ENCODE data around the gene P2RX5. TPM values are rescaled to one million over a fixed set of nuclear protein-coding genes. Genes with fewer than 3 reads are reported as not detected.
A peak's percentile ranks its signal among the peaks of the same experiment; 100 is the strongest.
"Not testable (repeated sequence)": the region's sequence is repeated elsewhere in the genome, so short reads cannot be mapped to it uniquely, and the experiment has no call there.

The P2RX5 gene, protein sequence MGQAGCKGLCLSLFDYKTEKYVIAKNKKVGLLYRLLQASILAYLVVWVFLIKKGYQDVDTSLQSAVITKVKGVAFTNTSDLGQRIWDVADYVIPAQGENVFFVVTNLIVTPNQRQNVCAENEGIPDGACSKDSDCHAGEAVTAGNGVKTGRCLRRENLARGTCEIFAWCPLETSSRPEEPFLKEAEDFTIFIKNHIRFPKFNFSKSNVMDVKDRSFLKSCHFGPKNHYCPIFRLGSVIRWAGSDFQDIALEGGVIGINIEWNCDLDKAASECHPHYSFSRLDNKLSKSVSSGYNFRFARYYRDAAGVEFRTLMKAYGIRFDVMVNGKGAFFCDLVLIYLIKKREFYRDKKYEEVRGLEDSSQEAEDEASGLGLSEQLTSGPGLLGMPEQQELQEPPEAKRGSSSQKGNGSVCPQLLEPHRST
- polyA plus RNA-seq (2013, experiment 1 of 4) = 0.48 TPM
- polyA plus RNA-seq (2013, experiment 2 of 4) = 0.50 TPM
- 1.1 TPM for polyA plus RNA-seq (2013, experiment 3 of 4)
- polyA plus RNA-seq (2013, experiment 4 of 4) = 1.3 TPM

DNA sequence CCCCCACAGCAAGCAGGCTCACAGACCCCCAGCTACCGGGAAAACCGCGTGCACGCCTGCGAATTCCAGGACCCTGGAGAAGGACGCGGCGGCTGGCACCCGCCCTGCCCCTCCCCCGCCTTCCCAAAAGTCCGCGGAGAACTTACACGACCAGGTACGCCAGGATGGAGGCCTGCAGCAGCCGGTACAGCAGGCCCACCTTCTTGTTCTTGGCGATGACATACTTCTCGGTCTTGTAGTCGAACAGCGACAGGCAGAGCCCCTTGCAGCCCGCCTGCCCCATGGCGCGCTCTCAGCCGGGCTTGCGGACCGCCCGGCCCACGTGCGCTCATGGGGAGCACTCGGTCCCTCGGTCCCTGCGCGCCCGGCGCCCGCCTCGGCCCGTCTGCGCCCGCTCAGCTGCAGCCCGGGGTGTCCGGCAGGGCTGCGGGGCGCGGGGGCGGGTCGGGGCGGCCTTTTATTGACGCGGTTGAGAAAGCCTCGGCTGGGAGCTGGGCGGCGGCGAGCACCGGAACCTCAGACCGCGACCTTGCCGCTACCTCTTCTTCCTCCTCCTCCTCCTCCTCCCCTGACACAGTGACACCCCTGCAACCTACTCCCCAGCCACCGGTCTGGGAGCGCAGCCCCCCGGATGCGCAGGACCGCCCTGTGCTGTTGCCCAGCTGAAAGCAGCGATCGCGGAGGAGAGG lies at the start of gene P2RX5:
P2RX5 (minus strand) TSS at position 433 of the 689 bp plus-strand sequence; CDS start at position 283, 150 bp downstream.
- Histone ChIP-seq H3K27ac (ENCODE audit: insufficient read depth, low read depth, low read length, poor library complexity, severe bottlenecking) (no peak within 1 kb of the TSS), H3K36me3 (ENCODE audit: control insufficient read depth, insufficient read depth, low read length) (no peaks in the 10 kb centered on the region), H3K4me1 (ENCODE audit: control insufficient read depth, insufficient read depth, low read length) (peaks cover 3% of the 10 kb centered on the region), H3K9me3 (ENCODE audit: control insufficient read depth, low read length) (no peaks in the 10 kb centered on the region), H3K27me3 (ENCODE audit: control insufficient read depth, insufficient read depth, low read length, poor library complexity, severe bottlenecking) (peaks cover 51% of the 10 kb centered on the region), H3K4me3 (ENCODE audit: insufficient read depth, low read depth, low read length) (peak within 1 kb of the TSS; percentile 24)
- WGBS, 2 experiments = 1% methylated on average over 57 to 60 of the region's 65 CpGs

DNA sequence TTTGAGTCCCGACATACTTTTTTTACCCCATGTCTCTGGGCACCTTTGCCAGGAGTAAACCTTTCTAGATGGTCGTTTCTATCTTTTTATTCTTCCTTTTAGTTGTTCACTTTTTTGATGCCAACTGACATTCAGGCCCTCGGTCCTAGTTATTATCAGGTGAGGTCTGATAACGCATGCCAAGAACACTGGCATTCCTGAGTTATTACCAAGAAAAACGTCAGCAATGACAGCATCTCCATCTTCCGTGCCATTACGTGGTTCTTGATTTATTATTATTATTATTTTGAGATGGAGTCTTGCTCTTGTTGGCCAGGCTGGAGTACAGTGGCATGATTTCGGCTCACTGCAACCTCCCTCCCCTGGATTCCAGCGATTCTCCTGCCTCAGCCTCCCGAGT lies 49.1 kb upstream of the P2RX5 start:
- Histone ChIP-seq H3K27me3 (ENCODE audit: control insufficient read depth, insufficient read depth, low read length, poor library complexity, severe bottlenecking) (no peaks in the 10 kb centered on the region), H3K27ac (ENCODE audit: insufficient read depth, low read depth, low read length, poor library complexity, severe bottlenecking) (no peak overlapping the region), H3K4me1 (ENCODE audit: control insufficient read depth, insufficient read depth, low read length) (no peaks in the 10 kb centered on the region), H3K9me3 (ENCODE audit: control insufficient read depth, low read length) (no peaks in the 10 kb centered on the region), H3K36me3 (ENCODE audit: control insufficient read depth, insufficient read depth, low read length) (no peaks in the 10 kb centered on the region), H3K4me3 (ENCODE audit: insufficient read depth, low read depth, low read length) (no peak overlapping the region)
- 91 to 93% methylated on average over 10 of the region's 10 CpGs for WGBS, 2 experiments

- no peaks in the 10 kb centered on the region for H3K36me3 ChIP-seq (ENCODE audit: control insufficient read depth, insufficient read depth, low read length)
- no peak overlapping the region for H3K4me3 ChIP-seq (ENCODE audit: insufficient read depth, low read depth, low read length)
- H3K27me3 ChIP-seq (ENCODE audit: control insufficient read depth, insufficient read depth, low read length, poor library complexity, severe bottlenecking) = no peaks in the 10 kb centered on the region
- no peaks in the 10 kb centered on the region for H3K9me3 ChIP-seq (ENCODE audit: control insufficient read depth, low read length)
- H3K4me1 ChIP-seq (ENCODE audit: control insufficient read depth, insufficient read depth, low read length) = peaks cover 2% of the 10 kb centered on the region
- WGBS, 2 experiments = 88 to 96% methylated on average over 3 of the region's 3 CpGs
- H3K27ac ChIP-seq (ENCODE audit: insufficient read depth, low read depth, low read length, poor library complexity, severe bottlenecking) = no peak overlapping the region
Measured at GRCh38 chr17:3744014-3744413, 48.1 kb upstream of the P2RX5 start.

GRCh38 chr17:3740611-3741073 lies 44.7 kb upstream of the P2RX5 start:
- 84 to 87% methylated on average over 14 of the region's 14 CpGs for WGBS, 2 experiments
- no peak overlapping the region for H3K27ac ChIP-seq (ENCODE audit: insufficient read depth, low read depth, low read length, poor library complexity, severe bottlenecking)

GRCh38 chr17:3739422-3740124 lies 43.6 kb upstream of the P2RX5 start:
- no peak overlapping the region for H3K4me3 ChIP-seq (ENCODE audit: insufficient read depth, low read depth, low read length)
- H3K27ac ChIP-seq (ENCODE audit: insufficient read depth, low read depth, low read length, poor library complexity, severe bottlenecking) = no peak overlapping the region
- H3K4me1 ChIP-seq (ENCODE audit: control insufficient read depth, insufficient read depth, low read length) = peaks cover 15% of the 10 kb centered on the region
- H3K36me3 ChIP-seq (ENCODE audit: control insufficient read depth, insufficient read depth, low read length) = no peaks in the 10 kb centered on the region
- H3K27me3 ChIP-seq (ENCODE audit: control insufficient read depth, insufficient read depth, low read length, poor library complexity, severe bottlenecking) = peaks cover 5% of the 10 kb centered on the region
- no peaks in the 10 kb centered on the region for H3K9me3 ChIP-seq (ENCODE audit: control insufficient read depth, low read length)
- WGBS, 2 experiments = 87% methylated on average over 16 of the region's 16 CpGs

More at GRCh38 chr17:3740611-3741073, 44.7 kb upstream of the P2RX5 start:
- Histone ChIP-seq H3K9me3 (ENCODE audit: control insufficient read depth, low read length) (no peaks in the 10 kb centered on the region), H3K4me3 (ENCODE audit: insufficient read depth, low read depth, low read length) (no peak overlapping the region), H3K36me3 (ENCODE audit: control insufficient read depth, insufficient read depth, low read length) (no peaks in the 10 kb centered on the region), H3K27me3 (ENCODE audit: control insufficient read depth, insufficient read depth, low read length, poor library complexity, severe bottlenecking) (peaks cover 5% of the 10 kb centered on the region), H3K4me1 (ENCODE audit: control insufficient read depth, insufficient read depth, low read length) (peaks cover 15% of the 10 kb centered on the region)

GRCh38 chr17:3738562-3739295 lies 42.8 kb upstream of the P2RX5 start:
- no peak overlapping the region for H3K4me3 ChIP-seq (ENCODE audit: insufficient read depth, low read depth, low read length)

DNA sequence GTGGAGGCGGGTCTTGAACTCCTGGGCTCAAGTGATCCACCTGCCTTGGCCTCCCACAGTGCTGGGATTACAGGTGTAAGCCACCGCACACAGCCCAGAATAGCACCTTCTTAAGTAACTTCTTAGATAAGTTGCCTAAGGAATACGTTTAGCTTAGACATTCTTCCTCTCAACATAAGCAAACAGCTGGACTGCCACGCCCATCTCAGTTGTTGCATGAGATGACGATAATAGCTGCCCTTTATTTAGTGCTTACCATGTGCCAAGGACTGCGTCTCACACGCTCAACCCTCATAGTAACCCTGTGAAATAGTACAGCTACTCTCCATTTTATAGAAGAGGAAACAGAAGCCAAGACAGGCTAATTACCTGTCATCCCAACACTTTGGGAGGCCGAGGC lies 39.6 kb upstream of the P2RX5 start:
- WGBS, 2 experiments = 89 to 95% methylated on average over 8 of the region's 8 CpGs

More at GRCh38 chr17:3738562-3739295, 42.8 kb upstream of the P2RX5 start:
- Histone ChIP-seq H3K36me3 (ENCODE audit: control insufficient read depth, insufficient read depth, low read length) (no peaks in the 10 kb centered on the region), H3K9me3 (ENCODE audit: control insufficient read depth, low read length) (no peaks in the 10 kb centered on the region), H3K27me3 (ENCODE audit: control insufficient read depth, insufficient read depth, low read length, poor library complexity, severe bottlenecking) (peaks cover 5% of the 10 kb centered on the region), H3K4me1 (ENCODE audit: control insufficient read depth, insufficient read depth, low read length) (peaks cover 15% of the 10 kb centered on the region), H3K27ac (ENCODE audit: insufficient read depth, low read depth, low read length, poor library complexity, severe bottlenecking) (no peak overlapping the region)
- 64 to 68% methylated on average over 16 of the region's 16 CpGs for WGBS, 2 experiments

DNA sequence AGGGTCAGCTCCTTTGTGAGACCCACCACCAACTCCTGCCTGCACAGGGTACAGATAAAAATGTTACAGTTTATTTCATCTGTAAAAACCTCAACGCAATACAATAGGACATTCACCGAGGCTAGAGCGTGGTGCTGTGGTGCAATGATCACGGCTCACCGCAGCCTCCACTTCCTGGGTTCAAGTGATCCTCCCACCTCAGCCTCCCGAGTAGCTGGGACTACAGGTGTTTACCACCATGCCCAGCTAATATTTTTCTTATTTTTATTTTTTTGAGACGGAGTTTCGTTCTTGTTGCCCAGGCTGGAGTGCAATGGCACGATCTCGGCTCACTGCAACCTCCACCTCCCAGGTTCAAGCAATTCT lies 38.9 kb upstream of the P2RX5 start:
- not testable (repeated sequence) for H3K4me3 ChIP-seq (ENCODE audit: insufficient read depth, low read depth, low read length)
- 92 to 94% methylated on average over 10 of the region's 10 CpGs for WGBS, 2 experiments
- peaks cover 18% of the 10 kb centered on the region for H3K4me1 ChIP-seq (ENCODE audit: control insufficient read depth, insufficient read depth, low read length)

More for the DNA sequence above, 39.6 kb upstream of the P2RX5 start:
- peaks cover 16% of the 10 kb centered on the region for H3K4me1 ChIP-seq (ENCODE audit: control insufficient read depth, insufficient read depth, low read length)
- no peaks in the 10 kb centered on the region for H3K9me3 ChIP-seq (ENCODE audit: control insufficient read depth, low read length)
- peaks cover 5% of the 10 kb centered on the region for H3K27me3 ChIP-seq (ENCODE audit: control insufficient read depth, insufficient read depth, low read length, poor library complexity, severe bottlenecking)
- no peak overlapping the region for H3K27ac ChIP-seq (ENCODE audit: insufficient read depth, low read depth, low read length, poor library complexity, severe bottlenecking)
- H3K36me3 ChIP-seq (ENCODE audit: control insufficient read depth, insufficient read depth, low read length) = no peaks in the 10 kb centered on the region
- no peak overlapping the region for H3K4me3 ChIP-seq (ENCODE audit: insufficient read depth, low read depth, low read length)

DNA sequence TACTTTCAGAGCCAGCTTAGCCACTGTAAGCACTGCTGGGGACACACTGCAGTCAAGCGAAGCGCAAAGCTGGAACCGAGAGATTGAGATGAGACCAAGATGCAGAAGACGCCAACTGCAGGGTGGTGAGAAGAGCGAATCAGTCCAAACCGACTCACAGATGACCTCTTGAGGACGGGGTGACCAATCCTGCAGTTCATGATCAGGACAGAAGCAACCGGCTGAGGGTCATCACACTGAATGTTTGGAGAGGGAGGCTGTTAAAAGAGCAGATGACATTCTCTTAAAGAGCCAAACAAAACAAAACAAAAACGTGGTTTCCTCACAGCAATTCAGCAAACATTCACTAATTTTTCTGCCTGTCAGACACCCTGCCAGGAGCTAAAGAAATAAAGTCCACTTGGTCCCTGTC lies 36.3 kb upstream of the P2RX5 start:
- Histone ChIP-seq H3K9me3 (ENCODE audit: control insufficient read depth, low read length) (no peaks in the 10 kb centered on the region), H3K4me3 (ENCODE audit: insufficient read depth, low read depth, low read length) (no peak overlapping the region), H3K27ac (ENCODE audit: insufficient read depth, low read depth, low read length, poor library complexity, severe bottlenecking) (no peak overlapping the region), H3K36me3 (ENCODE audit: control insufficient read depth, insufficient read depth, low read length) (no peaks in the 10 kb centered on the region), H3K4me1 (ENCODE audit: control insufficient read depth, insufficient read depth, low read length) (peaks cover 3% of the 10 kb centered on the region), H3K27me3 (ENCODE audit: control insufficient read depth, insufficient read depth, low read length, poor library complexity, severe bottlenecking) (peaks cover 1% of the 10 kb centered on the region)
- WGBS, 2 experiments = 70 to 73% methylated on average over 9 of the region's 9 CpGs

More for the DNA sequence above, 38.9 kb upstream of the P2RX5 start:
- not testable (repeated sequence) for H3K27ac ChIP-seq (ENCODE audit: insufficient read depth, low read depth, low read length, poor library complexity, severe bottlenecking); H3K36me3 ChIP-seq (ENCODE audit: control insufficient read depth, insufficient read depth, low read length); H3K27me3 ChIP-seq (ENCODE audit: control insufficient read depth, insufficient read depth, low read length, poor library complexity, severe bottlenecking); H3K9me3 ChIP-seq (ENCODE audit: control insufficient read depth, low read length)

Data from ectodermal cell (in vitro differentiated cells).